A549 treated with CORT108297 at 1 μM for 4 hours (cell line): ENCODE results near the gene XRCC4. TPM values are rescaled to one million over a fixed set of nuclear protein-coding genes. Genes with fewer than 3 reads are reported as not detected.

Experiments used
- total RNA-seq: library from RNA; stranded (reverse); fragments of 200-300 nt; extraction: Qiagen RNA extraction; gene quantifications from 5 replicates; pipeline ENCODE4 v1.2.3, GENCODE V29; 2022

Gene XRCC4
- 10.4 to 15.5 TPM (median 10.7 TPM) in 5 replicates for total RNA-seq

GRCh38 chr5:83076742-83077661 lies at the start of gene XRCC4, which contains the start of gene TMEM167A:
Gene XRCC4 (plus strand): TSS chr5:83077547. CDS start chr5:83104920, 27,373 bp downstream.
Gene TMEM167A (minus strand): TSS chr5:83077394. CDS start chr5:83077323, 71 bp downstream.

Other genes with a start within 250 kb of the XRCC4 start
- 68.3 to 86.8 TPM (median 82.0 TPM) in 5 replicates for gene TMEM167A, start 153 bp upstream of the XRCC4 start, total RNA-seq